ENCODE measurements around the gene GARRE1.

GRCh38 chr19:34224996-34225658 is 29.2 kb upstream of the GARRE1 start:
- TF ChIP-seq POLR2AphosphoS5 (IDR thresholded peaks at IDR 0.05; ENCODE audit: insufficient read depth in 1 of 2, low read depth in 1 of 2) (no peak), CTCF (IDR thresholded peaks at IDR 0.05) (no peak), POLR2A (IDR thresholded peaks at IDR 0.05) (no peak)

Data from vagina (tissue), 2 donors.